GM21786 (cell line): ENCODE results near the gene SLC39A11.
"Not testable (repeated sequence)": the region's sequence is repeated elsewhere in the genome, so short reads cannot be mapped to it uniquely, and the experiment has no call there.

ENCODE experiments used
- ATAC-seq: cut with Tn5 transposase; IDR thresholded peaks from one replicate; pipeline ENCODE4 v1.9.1; 2021; ENCODE audit not compliant: unreplicated experiment

The SLC39A11 gene

GRCh38 chr17:72804949-72805707 is 287.4 kb downstream of the SLC39A11 start:
- no peak for ATAC-seq

GRCh38 chr17:72802726-72803125 is 289.8 kb downstream of the SLC39A11 start:
- ATAC-seq = no peak

GRCh38 chr17:72797142-72797541 is 295.3 kb downstream of the SLC39A11 start:
- no peak for ATAC-seq

GRCh38 chr17:72795941-72796340 is 296.5 kb downstream of the SLC39A11 start:
- no peak for ATAC-seq

- no peak for ATAC-seq
These were observed 298.3 kb downstream of the SLC39A11 start for GRCh38 chr17:72794152-72794551.

GRCh38 chr17:72792771-72793170 is 299.7 kb downstream of the SLC39A11 start:
- no peak for ATAC-seq

GRCh38 chr17:72790190-72790589 is 302.3 kb downstream of the SLC39A11 start:
- no peak for ATAC-seq

- ATAC-seq = no peak
These were observed 302.8 kb downstream of the SLC39A11 start for GRCh38 chr17:72789711-72790110.

GRCh38 chr17:72788950-72789585 is 303.4 kb downstream of the SLC39A11 start:
- ATAC-seq = no peak

GRCh38 chr17:72786209-72786608 is 306.3 kb downstream of the SLC39A11 start:
- no peak for ATAC-seq

- ATAC-seq = no peak
These were observed 309.3 kb downstream of the SLC39A11 start for GRCh38 chr17:72782985-72783701.

- not testable (repeated sequence) for ATAC-seq
These were observed 310.1 kb downstream of the SLC39A11 start for GRCh38 chr17:72782437-72782836.

- no peak for ATAC-seq
These were observed 314.0 kb downstream of the SLC39A11 start for GRCh38 chr17:72778169-72779151.

- no peak for ATAC-seq
These were observed 316.6 kb downstream of the SLC39A11 start for GRCh38 chr17:72775919-72776318.

- ATAC-seq = no peak
These were observed 317.3 kb downstream of the SLC39A11 start for GRCh38 chr17:72775237-72775636.

GRCh38 chr17:72774236-72774635 is 318.3 kb downstream of the SLC39A11 start:
- ATAC-seq = no peak

- not testable (repeated sequence) for ATAC-seq
These were observed 319.3 kb downstream of the SLC39A11 start for GRCh38 chr17:72773225-72773624.

- ATAC-seq = no peak
These were observed 320.1 kb downstream of the SLC39A11 start for GRCh38 chr17:72772331-72772821.

GRCh38 chr17:72771734-72772133 is 320.8 kb downstream of the SLC39A11 start:
- ATAC-seq = no peak

GRCh38 chr17:72766761-72767356 is 325.6 kb downstream of the SLC39A11 start:
- no peak for ATAC-seq
